ENCODE data around the gene PLEKHB2.

DNA sequence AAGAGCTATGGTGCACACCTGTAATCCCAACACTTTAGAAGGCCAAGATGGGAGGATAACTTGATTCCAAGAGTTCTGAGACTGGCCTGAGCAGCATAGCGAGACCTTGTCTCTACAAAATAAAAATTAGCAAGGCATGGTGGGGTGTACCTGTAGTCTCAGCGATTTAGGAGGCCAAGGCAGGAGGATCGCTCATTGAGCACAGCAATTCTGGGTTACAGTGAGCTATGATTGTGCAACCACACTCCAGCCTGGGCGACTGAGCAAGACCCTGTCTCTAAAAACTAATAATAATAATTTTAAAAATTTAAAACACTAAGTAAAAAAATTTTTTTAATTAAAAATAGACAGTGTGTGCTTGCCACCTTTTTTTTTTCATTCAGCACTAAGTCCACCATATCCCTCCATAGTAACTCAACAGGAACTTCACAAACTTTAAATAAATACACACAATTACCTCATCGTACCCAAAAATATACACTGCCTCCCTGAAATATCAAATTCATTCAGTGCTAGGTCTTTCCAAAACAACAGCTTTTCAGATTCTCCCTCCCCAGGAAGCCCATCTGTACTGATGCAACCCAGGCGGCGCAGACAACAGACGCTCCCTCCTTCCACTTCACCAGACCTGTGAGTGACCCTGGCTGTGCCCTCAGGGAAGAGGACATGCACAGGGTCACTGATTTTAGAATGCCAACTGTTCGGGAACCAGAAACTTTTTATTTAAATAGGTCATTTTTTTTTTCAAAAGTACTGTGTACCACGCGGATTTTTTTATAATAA, 41.4 kb upstream of the PLEKHB2 start:
- TF ChIP-seq POLR2AphosphoS5 (IDR thresholded peaks at IDR 0.05; ENCODE audit: borderline replicate concordance, low read depth, low read length) (no peak), EZH2 (IDR thresholded peaks at IDR 0.05) (no peak)
